Thyroid gland (tissue), 4 donors: ENCODE measurements around the gene ASB8. TPM values are rescaled to one million over a fixed set of nuclear protein-coding genes. Genes with fewer than 3 reads are reported as not detected.

Experiments
- DNase-seq, 2 donors: peaks; one replicate each; pipeline ENCODE4 v3.0.0-alpha.2; 2019
- H3K27ac ChIP-seq, 3 donors: fragments of 200-600 bp; sonication (generic); 1 replicate in 2 of 3; 2 replicates in 1 of 3; pipeline ENCODE4 v1.5.1; 2016 to 2019; ENCODE audit warnings: mild to moderate bottlenecking in 1 of 3, moderate library complexity in 1 of 3
- H3K27me3 ChIP-seq: fragments of 200-600 bp; sonication (generic); one replicate; pipeline ENCODE4 v1.5.1; 2019
- H3K36me3 ChIP-seq, 2 donors: fragments of 200-600 bp; sonication (generic); one replicate each; pipeline ENCODE4 v1.5.1; 2016 to 2019
- H3K4me1 ChIP-seq, 2 donors: fragments of 200-600 bp; sonication (generic); one replicate each; pipeline ENCODE4 v1.5.1; 2017 to 2019
- H3K4me3 ChIP-seq, 3 donors: fragments of 200-600 bp; sonication (generic); replicated peaks in 1 of 3; 1 replicate in 2 of 3; 2 replicates in 1 of 3; pipeline ENCODE4 v1.5.1; 2016; ENCODE audit warnings: mild to moderate bottlenecking in 1 of 3
- H3K9me3 ChIP-seq: fragments of 200-600 bp; sonication (generic); one replicate; pipeline ENCODE4 v1.5.1; 2017
- POLR2A ChIP-seq, 2 donors: fragments of 450-650 bp; IDR thresholded peaks; one replicate each; pipeline ENCODE4 v1.6.1; 2017; ENCODE audit warnings: antibody characterized with exemption in 2 of 2, mild to moderate bottlenecking in 2 of 2, moderate library complexity in 1 of 2
- WGBS, 2 donors: methylation state at CpG; one replicate each; pipeline ENCODE4 v1.1.5; 2017; 5-methylcytosine and 5-hydroxymethylcytosine counted together
- intact Hi-C: fragments of 100-400 bp; cut with DNase I; formaldehyde crosslinking; loops from one replicate; pipeline ENCODE4 v1.15.1; 2023
- total RNA-seq, 4 donors: library from RNA; depleted of rRNA; stranded (reverse); fragments of >200 nt; gene quantifications; one replicate each; pipeline ENCODE4 v1.2.3, GENCODE V29; 2016
- TF ChIP-seq, protein P1 (sequence below), 6 experiments: fragments of 200-600 bp in 3 of 6; fragments of 450-650 bp in 3 of 6; sonication (generic) in 3 of 6; IDR thresholded peaks; one replicate each; pipeline ENCODE4 v1.5.1; 2016 to 2019; ENCODE audit warnings: antibody characterized with exemption in 6 of 6, mild to moderate bottlenecking in 2 of 6, inconsistent platforms in 1 of 6, moderate library complexity in 1 of 6

The ASB8 gene
- total RNA-seq, 4 donors from 2014 or later = 28.9 to 70.6 (median 33.4) TPM

- peaks cover 29 to 55% of the 10 kb centered on the region in 2 donors for H3K36me3 ChIP-seq
Observed at GRCh38 chr12:48132826-48133225, 24.5 kb downstream of the ASB8 start.

GRCh38 chr12:48131517-48131916 lies 25.8 kb downstream of the ASB8 start:
- Histone ChIP-seq H3K27me3 (no peaks in the 10 kb centered on the region), H3K4me1 (no peaks in the 10 kb centered on the region), H3K27ac (no peak overlapping the region), H3K4me3 (no peak overlapping the region), H3K9me3 (no peaks in the 10 kb centered on the region), H3K36me3 (peaks cover 23 to 46% of the 10 kb centered on the region in 2 donors)
- TF ChIP-seq, protein P1, sequence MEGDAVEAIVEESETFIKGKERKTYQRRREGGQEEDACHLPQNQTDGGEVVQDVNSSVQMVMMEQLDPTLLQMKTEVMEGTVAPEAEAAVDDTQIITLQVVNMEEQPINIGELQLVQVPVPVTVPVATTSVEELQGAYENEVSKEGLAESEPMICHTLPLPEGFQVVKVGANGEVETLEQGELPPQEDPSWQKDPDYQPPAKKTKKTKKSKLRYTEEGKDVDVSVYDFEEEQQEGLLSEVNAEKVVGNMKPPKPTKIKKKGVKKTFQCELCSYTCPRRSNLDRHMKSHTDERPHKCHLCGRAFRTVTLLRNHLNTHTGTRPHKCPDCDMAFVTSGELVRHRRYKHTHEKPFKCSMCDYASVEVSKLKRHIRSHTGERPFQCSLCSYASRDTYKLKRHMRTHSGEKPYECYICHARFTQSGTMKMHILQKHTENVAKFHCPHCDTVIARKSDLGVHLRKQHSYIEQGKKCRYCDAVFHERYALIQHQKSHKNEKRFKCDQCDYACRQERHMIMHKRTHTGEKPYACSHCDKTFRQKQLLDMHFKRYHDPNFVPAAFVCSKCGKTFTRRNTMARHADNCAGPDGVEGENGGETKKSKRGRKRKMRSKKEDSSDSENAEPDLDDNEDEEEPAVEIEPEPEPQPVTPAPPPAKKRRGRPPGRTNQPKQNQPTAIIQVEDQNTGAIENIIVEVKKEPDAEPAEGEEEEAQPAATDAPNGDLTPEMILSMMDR (IDR thresholded peaks at IDR 0.05) = no peak
- TF ChIP-seq POLR2A (IDR thresholded peaks at IDR 0.05) = no peak
- intact Hi-C loops = no loop called here
- 95 to 98% methylated on average over 2 of the region's 2 CpGs for WGBS, 2 donors
- DNase-seq = no peak

More at GRCh38 chr12:48132826-48133225, 24.5 kb downstream of the ASB8 start:
- Histone ChIP-seq H3K4me3 (no peak overlapping the region), H3K27me3 (no peaks in the 10 kb centered on the region), H3K9me3 (no peaks in the 10 kb centered on the region), H3K4me1 (no peaks in the 10 kb centered on the region), H3K27ac (no peak overlapping the region)
- intact Hi-C loops = no loop called here
- no peak for DNase-seq
- whole genome bisulfite sequencing, 2 donors = 91 to 96% methylated on average over 14 of the region's 14 CpGs
- TF ChIP-seq, protein P1 (IDR thresholded peaks at IDR 0.05) = no peak
- TF ChIP-seq POLR2A (IDR thresholded peaks at IDR 0.05) = no peak

DNA sequence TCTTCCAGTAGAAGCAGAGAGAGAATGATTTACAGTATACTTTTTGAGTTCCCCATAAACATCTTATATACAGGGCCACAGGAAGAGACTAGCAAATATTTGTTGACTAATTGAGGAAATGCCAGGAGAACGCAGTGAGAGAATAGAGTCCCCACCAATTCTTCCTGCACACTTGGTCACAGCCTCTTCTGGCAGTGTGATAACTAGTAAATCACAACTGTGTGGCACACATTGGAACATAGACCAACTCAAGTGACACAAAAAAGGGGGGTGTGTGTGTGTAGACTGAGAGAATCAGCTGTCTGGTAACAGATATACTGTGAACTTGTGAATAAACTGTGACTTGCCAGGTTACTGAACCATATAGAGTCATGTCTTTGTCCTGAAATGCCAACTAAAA lies 27.9 kb downstream of the ASB8 start:
- intact Hi-C loops = no loop called here
- TF ChIP-seq POLR2A (IDR thresholded peaks at IDR 0.05) = no peak
- TF ChIP-seq, protein P1 (IDR thresholded peaks at IDR 0.05) = no peak
- peaks cover 16 to 36% of the 10 kb centered on the region in 2 donors for H3K36me3 ChIP-seq

GRCh38 chr12:48128800-48129199 lies 28.5 kb downstream of the ASB8 start:
- Histone ChIP-seq H3K4me3 (no peak overlapping the region), H3K36me3 (peaks cover 15 to 31% of the 10 kb centered on the region in 2 donors), H3K27ac (no peak overlapping the region), H3K27me3 (no peaks in the 10 kb centered on the region), H3K9me3 (no peaks in the 10 kb centered on the region), H3K4me1 (no peaks in the 10 kb centered on the region)
- no peak for TF ChIP-seq POLR2A (IDR thresholded peaks at IDR 0.05)
- TF ChIP-seq, protein P1 (IDR thresholded peaks at IDR 0.05) = no peak
- intact Hi-C loops = no loop called here
- DNase-seq = no peak
- 92 to 100% methylated on average over 1 of the region's 1 CpG for WGBS, 2 donors

More for the DNA sequence above, 27.9 kb downstream of the ASB8 start:
- H3K27ac ChIP-seq = no peak overlapping the region
- H3K4me3 ChIP-seq = no peak overlapping the region
- 96 to 97% methylated on average over 1 of the region's 1 CpG for WGBS, 2 donors
- no peak for DNase-seq
- H3K27me3 ChIP-seq = no peaks in the 10 kb centered on the region
- H3K4me1 ChIP-seq = no peaks in the 10 kb centered on the region
- H3K9me3 ChIP-seq = no peaks in the 10 kb centered on the region

- intact Hi-C loops = no loop called here
- Histone ChIP-seq H3K27ac (no peak overlapping the region), H3K4me3 (no peak overlapping the region), H3K9me3 (no peaks in the 10 kb centered on the region), H3K36me3 (peaks cover 6 to 14% of the 10 kb centered on the region in 2 donors), H3K27me3 (no peaks in the 10 kb centered on the region), H3K4me1 (no peaks in the 10 kb centered on the region)
- TF ChIP-seq, protein P1 (IDR thresholded peaks at IDR 0.05) = no peak
- no peak for TF ChIP-seq POLR2A (IDR thresholded peaks at IDR 0.05)
- no peak for DNase-seq
- 91 to 98% methylated on average over 2 of the region's 2 CpGs for WGBS, 2 donors
Observed at GRCh38 chr12:48126953-48127630, 30.2 kb downstream of the ASB8 start.
